ENCODE data around the gene FGF9.

The FGF9 gene

GRCh38 chr13:21710163-21710562 is 39.3 kb downstream of the FGF9 start:
- DNase-seq (ENCODE audit: low spot score), result no peak

- no peak for DNase-seq (ENCODE audit: low spot score)
These were observed 46.9 kb downstream of the FGF9 start for GRCh38 chr13:21717817-21718216.

DNA sequence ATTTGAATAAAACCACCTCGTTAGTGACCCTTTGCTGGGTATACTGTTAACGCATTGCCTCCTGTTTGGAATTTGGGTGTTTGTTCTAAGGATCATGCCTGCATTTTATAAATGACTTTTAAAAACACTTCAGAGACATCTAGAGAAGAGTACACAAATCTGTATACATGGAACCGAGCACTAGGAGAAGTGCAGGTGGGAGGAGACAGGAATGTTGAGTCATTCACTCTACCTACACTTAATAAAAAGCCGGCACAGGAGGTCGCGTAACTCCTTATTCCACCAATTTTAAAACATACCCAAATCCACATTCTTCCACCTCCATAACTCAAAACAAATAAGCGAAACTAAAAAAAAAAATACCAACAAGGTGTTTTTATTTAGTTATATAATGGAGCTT is 48.6 kb downstream of the FGF9 start:
- no peak for DNase-seq (ENCODE audit: low spot score)

DNA sequence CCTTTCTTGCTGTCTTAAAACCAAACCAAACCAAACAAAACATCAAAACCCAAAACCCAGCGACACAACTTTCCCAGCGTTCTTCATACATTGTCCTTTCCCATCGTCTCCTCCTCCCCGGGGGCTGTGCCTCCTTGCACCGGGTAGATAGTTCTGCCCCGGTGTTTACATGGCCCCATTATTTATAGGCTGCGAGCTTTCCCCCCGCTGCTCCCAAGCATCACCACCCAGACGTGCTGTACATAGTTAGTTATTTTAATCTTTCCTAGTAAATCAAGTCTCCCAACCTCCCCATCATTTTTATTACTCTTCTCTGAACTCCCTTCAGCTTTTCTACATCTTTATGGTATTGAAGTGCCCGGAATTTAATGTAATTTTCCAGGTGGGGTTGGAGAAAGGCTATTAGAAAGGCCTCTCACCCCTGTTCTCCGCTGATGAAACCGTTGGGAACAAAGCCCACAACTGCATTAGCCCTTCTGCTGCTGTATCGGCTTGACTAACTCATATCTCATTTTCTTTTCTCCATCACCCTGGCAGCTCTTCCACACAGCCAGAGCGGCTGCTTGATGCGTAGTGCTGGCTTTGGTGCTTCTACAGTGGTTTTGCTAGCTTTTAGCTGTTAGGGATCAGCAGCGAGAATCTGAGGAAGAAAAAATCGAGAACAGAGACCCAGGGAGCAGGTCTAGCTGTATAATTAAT is 53.1 kb downstream of the FGF9 start:
- DNase-seq (ENCODE audit: low spot score), result no peak

GRCh38 chr13:21730186-21730880 is 59.5 kb downstream of the FGF9 start:
- DNase-seq (ENCODE audit: low spot score), result no peak

DNA sequence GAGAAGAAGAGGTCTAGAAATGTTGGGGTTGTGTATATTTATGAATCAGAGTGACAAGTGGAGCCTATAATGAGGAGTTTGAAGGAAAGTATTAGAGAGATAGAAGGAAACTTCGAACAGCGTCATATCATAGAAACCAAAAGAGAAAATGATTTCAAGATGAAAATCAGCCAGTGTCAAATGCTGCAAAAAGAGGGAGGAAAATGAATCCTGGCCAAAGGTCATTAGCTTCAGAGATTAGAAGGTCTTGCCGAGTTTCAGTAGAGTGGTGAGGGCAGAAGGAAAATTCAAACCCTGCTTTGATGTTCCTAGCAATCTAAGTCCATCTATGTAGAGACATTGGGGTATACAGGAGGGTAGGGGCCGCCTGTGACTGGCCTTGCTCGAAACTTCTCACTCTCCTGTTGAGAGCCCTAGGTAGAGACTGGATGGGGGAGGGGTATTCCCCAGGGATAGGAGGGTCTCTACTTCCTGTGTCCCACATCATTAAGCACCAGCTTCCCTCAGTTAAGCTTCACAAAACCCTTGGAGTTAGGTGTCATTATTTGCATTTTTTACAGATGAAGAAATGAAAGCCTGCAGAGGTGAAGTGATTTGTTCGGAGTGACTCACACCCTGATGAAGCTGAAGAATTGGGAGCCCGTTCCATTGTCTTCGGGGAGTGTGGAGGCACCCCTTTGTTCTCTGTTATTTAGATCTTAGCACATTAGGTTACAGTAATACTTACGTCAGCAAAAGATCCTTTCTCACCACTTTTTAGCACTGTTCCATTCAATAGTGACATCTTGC is 62.8 kb downstream of the FGF9 start:
- DNase-seq (ENCODE audit: low spot score), result no peak

DNA sequence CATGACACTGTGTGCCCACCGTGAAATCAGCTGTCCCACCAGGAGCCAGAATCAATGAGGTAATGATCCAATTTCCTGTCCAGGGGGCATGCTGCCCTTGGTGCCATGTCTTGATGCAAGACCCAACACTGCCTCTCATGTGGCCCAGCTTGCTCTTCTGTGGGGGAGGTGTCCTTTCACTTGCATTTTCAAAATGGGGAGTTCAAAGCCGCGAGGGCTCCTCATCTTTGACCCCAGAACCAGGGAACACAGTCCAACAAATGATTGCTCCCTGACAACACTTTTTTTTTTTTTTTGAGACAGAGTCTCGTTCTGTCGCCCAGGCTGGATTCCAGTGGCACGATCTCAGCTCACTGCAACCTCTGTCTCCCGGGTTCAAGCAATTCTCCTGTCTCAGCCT is 64.1 kb downstream of the FGF9 start:
- no peak for DNase-seq (ENCODE audit: low spot score)

DNA sequence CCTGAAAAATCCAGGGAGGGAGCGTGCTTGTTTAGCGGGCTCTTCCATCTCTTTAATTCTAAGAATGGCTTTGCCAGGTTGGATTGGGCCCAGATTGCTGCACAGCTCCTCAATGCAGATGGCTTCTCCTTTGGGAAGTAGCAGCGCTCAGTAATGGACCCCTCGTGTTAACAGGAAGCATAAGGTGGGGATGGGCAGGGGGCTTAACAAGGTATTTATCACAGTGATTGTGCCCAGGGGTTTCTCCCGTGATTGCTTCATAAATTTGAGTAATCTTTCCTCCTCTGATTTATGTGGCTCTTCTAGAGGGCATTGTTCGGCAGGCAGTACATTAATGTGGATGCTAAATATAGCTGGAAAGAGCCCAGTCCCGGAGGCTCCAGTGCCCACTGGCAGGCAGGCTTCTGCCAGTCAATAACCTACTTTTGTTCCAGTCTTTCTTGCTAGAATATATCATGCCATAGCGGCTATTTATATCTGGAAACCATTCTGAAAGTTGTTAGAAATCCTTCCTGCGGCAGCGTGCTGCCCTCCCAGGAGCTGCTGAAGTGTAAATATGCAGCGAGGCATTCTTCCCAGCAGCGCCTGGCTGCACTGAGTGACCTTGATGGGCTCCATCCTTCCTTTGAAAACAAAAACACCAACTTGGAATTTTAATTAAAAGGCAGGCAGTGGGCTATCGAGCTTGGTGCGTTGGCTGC is 65.0 kb downstream of the FGF9 start:
- DNase-seq (ENCODE audit: low spot score), result no peak

DNA sequence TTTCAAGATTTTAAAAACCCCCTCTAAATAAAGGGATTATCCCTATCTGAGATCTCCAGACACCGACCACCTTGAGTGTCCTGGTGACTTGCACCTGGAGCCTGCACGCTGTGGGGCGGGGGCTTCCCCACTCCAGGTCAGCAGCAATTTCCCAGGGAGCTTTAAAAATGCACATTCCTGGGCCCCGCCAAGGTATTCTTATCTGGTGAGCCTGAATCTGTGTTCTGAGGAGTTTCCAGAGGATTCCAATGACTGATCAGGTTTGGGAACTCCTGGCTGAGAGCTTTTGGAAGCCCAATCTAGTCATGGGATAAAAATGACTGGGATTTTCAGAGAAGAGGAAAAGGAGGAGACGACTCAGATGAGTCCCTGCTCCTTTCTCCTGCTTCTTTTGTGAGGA is 66.1 kb downstream of the FGF9 start:
- no peak for DNase-seq (ENCODE audit: low spot score)

- DNase-seq (ENCODE audit: low spot score), result no peak
These were observed 67.8 kb downstream of the FGF9 start for GRCh38 chr13:21738630-21739029.

GRCh38 chr13:21739771-21740170 is 68.9 kb downstream of the FGF9 start:
- no peak for DNase-seq (ENCODE audit: low spot score)

GRCh38 chr13:21741396-21741979 is 70.6 kb downstream of the FGF9 start:
- no peak for DNase-seq (ENCODE audit: low spot score)

DNA sequence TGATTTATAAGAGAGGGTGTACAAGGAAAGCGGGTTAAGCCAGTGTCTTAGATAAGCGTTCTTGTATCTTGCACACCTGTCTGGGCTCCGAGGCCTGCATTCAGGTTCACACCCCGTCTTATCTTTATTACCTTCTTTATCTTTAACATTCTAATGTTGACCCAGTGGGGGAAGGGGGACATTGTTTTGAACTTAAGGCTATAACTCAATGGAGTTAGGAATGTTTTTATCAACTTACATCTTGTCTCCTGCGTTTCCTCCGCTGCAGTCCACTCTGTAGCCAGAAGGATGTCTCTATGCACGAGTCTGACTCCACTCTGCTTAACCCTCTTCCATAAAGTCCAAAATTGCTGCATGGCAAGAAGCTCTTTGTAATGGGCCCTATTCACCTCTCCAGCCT is 71.2 kb downstream of the FGF9 start:
- no peak for DNase-seq (ENCODE audit: low spot score)

DNA sequence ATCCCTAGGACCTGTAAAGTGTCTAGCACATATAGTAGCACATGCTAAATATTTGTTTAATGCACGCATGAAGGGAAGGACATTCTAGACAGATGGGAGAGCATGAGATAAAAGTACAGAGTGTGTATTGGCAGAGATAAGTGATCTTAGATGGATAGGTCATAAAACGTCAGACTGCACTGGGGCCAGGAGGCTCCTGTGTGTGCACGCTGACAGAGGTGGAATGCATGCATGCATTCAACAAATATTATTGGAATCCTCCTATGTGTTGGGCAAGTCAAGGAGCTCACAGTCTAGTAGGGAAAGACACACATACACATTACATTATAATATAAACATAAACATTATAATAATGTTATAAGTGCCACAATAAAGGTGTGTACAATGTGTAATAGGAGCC is 73.3 kb downstream of the FGF9 start:
- no peak for DNase-seq (ENCODE audit: low spot score)

- DNase-seq (ENCODE audit: low spot score), result no peak
These were observed 74.4 kb downstream of the FGF9 start for GRCh38 chr13:21745307-21745706.

DNA sequence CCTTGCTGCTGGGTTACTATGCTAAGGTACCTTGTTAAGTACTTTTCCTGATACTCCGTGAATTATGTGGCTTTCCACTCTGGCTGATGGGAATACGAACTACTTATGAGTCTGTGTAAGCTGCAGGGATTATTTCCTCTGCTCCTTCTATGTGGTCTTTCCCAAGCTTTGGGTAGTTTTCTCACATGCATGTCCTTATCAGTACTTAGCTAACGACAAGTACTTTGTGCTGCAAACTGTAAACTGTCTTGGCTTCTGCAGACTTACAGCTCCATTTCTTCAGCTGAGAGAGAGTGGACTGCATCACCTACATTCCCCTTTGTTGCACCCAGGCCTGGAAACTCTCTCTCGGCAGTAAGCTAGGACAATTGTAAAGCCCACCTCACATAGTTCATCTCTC is 76.6 kb downstream of the FGF9 start:
- DNase-seq (ENCODE audit: low spot score), result no peak

GRCh38 chr13:21748166-21748565 is 77.3 kb downstream of the FGF9 start:
- DNase-seq (ENCODE audit: low spot score), result no peak

- no peak for DNase-seq (ENCODE audit: low spot score)
These were observed 78.5 kb downstream of the FGF9 start for GRCh38 chr13:21749410-21749809.

GRCh38 chr13:21752501-21752900 is 81.6 kb downstream of the FGF9 start:
- no peak for DNase-seq (ENCODE audit: low spot score)

- DNase-seq (ENCODE audit: low spot score), result no peak
These were observed 82.3 kb downstream of the FGF9 start for GRCh38 chr13:21753117-21753729.

All from hepatic stellate cell (primary cell).